SU-DHL-6 (cell line): ENCODE data around the gene CDK14.

Experiments used
- EZH2phosphoT487 ChIP-seq: fragments of 200-600 bp; sonication (generic), shearing (Covaris generic); conservative IDR thresholded peaks from 2 replicates; pipeline ENCODE4 v1.6.1; 2018; ENCODE audit warnings: mild to moderate bottlenecking, antibody characterized with exemption, low read length, moderate library complexity, mixed read lengths
- TF ChIP-seq, protein P1 (sequence below): fragments of 200-600 bp; sonication (generic); IDR thresholded peaks from one replicate; pipeline ENCODE4 v1.5.1; 2017; ENCODE audit warnings: antibody characterized with exemption, mild to moderate bottlenecking, low read length, moderate library complexity; ENCODE audit not compliant: insufficient read depth, poor library complexity, severe bottlenecking

DNA sequence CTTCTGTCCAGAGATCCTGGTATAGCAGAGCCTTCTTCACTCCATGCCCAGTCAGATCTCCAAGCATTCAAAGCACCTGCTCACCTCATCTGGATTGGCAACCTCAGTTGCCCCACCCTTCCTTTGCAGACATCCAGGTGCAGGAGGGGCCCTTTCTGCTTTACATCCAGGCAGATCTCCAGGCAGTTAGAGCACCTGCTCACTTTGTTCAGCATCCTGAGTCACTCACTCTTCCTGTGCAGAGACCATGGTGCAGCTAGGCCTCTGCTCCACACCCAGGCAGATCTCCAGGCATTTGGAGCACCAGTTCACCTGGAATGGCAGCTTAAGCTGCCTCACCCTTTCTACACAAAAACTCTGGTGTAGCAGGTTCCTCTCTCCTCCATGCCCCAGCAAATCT, 153.1 kb downstream of the CDK14 start:
- TF ChIP-seq, protein P1, sequence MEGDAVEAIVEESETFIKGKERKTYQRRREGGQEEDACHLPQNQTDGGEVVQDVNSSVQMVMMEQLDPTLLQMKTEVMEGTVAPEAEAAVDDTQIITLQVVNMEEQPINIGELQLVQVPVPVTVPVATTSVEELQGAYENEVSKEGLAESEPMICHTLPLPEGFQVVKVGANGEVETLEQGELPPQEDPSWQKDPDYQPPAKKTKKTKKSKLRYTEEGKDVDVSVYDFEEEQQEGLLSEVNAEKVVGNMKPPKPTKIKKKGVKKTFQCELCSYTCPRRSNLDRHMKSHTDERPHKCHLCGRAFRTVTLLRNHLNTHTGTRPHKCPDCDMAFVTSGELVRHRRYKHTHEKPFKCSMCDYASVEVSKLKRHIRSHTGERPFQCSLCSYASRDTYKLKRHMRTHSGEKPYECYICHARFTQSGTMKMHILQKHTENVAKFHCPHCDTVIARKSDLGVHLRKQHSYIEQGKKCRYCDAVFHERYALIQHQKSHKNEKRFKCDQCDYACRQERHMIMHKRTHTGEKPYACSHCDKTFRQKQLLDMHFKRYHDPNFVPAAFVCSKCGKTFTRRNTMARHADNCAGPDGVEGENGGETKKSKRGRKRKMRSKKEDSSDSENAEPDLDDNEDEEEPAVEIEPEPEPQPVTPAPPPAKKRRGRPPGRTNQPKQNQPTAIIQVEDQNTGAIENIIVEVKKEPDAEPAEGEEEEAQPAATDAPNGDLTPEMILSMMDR: no peak
- TF ChIP-seq EZH2phosphoT487: no peak
